GM19240 (cell line): ENCODE measurements around the gene PIAS4.
"Not testable (repeated sequence)": the region's sequence is repeated elsewhere in the genome, so short reads cannot be mapped to it uniquely, and the experiment has no call there.

Experiments used
- DNase-seq: peaks from one replicate; pipeline ENCODE4 v3.0.0; 2011; ENCODE audit warnings: low spot score; ENCODE audit not compliant: insufficient read length

The PIAS4 gene, protein sequence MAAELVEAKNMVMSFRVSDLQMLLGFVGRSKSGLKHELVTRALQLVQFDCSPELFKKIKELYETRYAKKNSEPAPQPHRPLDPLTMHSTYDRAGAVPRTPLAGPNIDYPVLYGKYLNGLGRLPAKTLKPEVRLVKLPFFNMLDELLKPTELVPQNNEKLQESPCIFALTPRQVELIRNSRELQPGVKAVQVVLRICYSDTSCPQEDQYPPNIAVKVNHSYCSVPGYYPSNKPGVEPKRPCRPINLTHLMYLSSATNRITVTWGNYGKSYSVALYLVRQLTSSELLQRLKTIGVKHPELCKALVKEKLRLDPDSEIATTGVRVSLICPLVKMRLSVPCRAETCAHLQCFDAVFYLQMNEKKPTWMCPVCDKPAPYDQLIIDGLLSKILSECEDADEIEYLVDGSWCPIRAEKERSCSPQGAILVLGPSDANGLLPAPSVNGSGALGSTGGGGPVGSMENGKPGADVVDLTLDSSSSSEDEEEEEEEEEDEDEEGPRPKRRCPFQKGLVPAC

DNA sequence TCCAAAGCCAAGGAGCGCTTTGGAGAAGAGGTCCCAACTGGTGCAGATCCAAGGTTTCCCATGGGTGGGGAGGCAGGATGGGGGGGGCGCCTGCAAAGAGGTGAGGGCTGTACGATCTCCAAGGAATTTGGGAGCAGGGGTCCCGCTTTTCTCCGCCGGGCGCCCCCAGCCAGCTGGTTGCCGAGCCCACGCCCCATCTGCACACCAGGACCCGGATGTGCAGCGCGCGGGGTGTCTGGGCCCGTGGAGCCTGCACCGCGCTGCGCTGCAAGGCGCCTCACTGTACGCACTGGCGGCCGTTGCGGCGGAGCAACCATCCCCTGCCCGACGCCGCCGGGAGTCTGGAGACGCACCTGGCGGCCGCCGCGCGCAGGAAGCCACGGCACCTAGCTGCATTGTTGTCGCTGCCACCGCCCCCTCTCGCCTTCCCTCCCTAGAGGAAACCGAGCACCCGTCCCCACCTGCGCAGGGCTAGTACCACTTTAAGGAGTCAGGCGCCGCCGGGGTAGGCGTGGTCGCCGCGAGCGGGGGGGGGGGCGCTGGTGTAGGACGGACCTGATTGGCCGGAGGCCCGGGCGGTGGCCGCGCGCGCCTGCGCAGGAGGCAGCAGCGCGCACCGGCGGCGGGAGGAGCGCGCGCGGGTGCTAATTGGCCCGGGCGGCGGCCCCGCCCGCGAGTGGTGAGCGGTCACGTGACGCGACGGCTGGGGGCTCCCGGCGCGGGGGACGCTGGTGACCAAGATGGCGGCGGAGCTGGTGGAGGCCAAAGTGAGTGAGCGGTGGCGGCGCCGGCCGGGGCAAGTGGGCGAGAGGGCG lies at the start of gene PIAS4:
TSS of gene PIAS4 (plus strand) at position 716 of the 815 bp plus-strand sequence. CDS start at position 741, 25 bp downstream.
- DNase-seq, result peak; percentile 99

DNA sequence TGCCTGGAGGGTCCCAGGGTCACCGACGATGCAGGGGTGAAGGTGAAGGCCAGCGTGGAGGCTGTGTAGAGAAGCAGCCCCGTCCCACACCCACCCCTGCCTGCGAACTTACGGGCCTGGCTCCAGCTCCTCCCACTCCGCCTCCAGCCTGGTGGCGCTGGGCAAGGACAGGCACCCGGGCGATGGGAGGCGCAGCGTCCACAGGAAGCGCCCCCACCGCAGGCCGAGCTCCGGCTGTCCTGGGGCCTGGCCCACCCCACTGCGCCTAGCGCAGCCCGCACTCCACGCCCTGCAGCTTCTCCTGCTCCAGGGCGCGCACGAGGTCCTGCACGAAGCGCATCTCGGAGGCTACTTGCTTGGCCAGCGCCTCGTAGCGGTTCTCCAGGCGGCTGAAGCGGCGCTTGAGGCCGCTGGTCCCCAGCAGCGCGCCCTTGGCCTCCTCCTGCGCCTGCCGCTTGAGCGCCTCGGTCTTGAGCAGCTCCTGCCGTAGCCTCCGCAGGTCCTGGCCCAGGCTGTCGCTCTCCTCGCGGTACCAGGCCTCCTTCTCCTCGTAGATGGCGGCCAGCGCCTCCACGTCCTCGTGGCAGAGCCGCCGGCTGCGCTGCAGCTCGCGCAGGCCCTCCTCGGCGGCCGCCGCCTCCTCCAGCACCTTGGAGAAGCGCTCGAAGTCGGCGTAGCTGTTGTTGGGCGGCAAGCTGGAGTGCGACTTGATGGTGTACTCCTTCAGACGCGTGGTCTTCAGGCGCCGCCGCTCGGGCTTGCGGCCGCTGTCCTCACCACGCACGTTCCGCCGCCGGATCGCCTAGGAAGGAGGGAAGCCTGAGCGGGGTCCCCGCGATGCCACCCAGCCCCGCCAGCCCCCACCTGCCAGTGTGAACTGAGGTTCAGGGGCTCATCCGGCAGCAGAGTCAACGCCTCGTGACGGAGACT lies 48.4 kb upstream of the PIAS4 start:
- DNase-seq, result no peak

DNA sequence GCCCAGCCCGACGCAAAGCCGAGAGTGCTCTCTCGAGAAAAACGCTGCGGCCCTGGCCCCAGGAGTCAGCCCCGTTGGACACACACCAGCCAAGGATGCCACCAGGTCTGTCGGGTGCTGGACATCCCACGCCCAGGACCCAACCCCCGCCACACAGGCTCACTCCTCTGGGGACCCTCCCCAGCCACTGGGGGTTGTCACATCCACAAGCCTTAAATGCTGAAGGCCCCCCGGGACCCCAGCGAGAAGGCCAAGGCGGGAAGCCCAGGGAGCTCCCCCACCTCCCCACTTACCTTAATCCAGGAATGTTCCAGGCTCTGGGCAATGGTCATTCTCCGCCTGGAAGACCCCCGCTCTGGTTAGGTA lies 47.8 kb upstream of the PIAS4 start:
- no peak for DNase-seq

DNA sequence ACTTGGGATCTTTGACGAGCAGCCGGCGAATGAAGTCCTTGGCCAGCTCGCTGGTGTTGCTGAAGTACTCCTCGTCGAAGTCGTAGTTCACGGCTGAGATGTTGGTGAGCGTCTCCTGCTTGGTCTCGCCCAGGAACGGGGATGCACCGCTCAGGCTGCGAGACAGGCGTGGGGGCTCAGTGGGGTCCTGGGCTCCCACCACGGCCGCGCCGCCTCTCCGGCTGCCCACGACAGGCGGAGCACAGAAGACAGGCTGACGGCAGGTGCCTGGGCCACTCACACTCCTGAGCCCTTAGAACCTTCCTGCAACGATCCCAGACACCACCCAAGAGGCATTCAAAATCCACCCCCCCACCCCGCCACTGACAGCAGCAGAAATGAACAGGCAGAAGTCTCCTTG lies 46.5 kb upstream of the PIAS4 start:
- no peak for DNase-seq

DNA sequence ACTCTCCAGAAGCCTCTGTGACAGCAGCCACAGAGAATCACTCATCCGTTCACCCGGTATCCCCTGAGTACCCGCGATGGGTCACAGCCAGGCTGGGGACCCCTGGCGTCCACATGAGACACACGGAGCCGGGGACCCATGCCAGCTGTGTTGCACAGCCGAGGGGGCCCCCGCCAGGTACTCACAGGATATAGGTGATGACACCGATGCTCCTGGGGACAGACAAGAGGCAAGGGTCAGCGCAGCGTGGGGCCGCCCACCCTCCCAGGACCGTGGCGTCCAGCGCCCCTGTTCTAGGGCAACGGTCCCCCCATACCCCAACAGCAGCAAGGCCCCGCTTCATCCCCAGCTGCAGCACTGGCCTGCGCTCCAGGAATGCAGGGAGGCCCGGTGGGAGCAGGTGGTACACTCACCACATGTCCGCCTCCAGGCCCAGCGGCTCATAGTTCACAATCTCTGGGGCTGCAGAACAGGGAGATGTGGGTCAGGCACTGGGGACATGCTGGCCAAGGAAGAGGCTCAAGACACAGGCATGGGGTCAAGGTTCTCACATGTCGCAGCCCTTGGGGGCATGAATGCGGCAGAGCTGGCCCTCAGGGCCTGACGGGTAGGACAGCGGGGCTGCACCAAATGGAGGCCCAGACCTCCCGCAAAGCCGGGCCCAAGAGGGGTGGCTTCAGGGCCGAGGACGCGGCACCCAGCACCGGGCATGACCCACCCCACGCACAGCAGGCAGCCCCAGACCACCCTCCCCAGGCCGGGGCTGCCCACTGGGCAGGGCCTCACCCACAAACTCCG lies 43.9 kb upstream of the PIAS4 start:
- DNase-seq, result no peak

DNA sequence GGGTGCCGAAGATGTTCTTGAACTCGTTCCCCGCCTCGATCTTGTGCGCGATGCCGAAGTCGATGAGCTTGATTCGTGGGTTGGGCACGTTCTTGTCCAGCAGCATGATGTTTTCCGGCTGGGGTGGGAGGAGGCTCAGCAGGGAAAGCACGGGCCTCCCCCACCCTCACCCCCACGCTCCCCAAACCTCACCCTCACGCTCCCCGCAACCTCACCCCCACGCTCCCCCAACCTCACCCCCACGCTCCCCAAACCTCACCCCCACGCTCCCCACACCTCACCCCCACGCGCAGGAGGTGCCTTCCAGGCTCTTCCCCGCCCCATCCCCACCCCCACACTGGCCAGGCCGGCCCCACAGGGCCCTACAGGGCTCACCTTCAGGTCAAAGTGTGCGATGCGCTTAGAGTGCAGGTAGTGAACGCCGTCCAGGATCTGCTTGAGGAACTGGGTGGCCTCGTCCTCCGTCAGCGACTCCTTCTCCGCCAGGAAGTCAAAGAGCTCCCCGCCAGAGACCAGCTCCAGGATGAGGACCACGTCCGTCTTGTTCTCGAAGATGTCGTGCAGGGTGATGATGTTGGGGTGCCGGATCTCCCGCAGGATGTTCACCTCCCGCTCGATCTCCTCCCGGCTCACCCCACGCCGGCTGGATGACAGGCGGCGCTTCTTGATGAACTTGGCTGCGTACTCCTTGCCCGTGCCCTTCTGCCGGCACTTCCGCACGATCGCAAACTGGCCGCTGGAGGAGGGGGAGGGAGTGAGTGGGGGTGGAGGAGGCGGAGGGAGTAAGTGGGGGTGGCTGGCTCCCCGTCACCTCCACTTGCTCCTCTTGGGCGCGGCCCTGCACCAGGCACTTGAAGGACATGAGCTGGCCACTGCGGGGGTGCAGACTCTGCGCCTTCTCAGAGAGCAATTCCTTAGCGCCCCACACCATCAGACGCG lies 43.0 kb upstream of the PIAS4 start:
- DNase-seq, result no peak

DNA sequence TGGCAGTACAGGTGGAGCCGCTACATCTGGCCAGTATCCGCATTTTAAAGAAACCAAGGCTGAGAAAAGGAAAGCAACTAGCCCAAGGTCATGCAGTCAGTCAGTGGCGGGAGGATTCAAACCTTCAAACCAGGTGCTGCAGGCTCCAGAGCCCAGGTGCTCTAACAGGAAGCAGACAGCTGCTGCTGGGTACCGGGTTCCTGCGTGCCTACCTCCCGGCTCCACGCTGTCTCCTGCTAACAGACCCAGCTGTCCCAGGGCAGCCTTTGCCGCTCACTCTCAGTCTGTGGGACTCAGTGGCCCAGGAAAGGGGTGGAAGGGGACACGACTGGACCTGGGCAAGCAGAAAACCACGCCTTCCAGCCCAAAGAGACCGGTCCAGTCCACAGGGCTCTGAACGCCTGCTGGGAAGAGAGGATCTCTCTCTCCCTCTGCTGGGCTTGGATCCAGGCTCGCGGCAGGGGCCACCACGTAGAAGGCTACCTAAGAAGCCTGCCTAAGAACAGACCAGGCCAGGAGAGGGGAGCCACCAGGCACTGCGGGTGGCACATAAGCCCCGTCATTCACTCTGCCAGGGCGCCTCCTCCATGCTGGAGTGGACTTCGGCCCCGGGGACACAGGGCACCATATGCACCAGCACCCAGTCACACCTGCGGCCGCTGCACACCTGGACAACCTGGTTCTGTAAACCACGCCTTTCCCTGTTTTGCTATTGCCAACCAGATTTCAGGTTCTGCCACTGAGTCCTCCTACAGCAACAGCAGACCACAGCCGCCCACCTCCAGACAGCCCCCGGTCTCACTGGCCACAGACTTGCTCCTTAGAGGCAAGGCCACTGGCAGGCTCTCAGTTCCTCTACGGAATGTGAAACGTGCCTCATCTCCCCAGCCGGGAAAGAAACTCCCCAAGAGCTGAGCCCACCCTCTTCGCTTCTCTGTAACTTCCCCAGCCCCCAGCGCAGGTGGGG lies 41.2 kb upstream of the PIAS4 start:
- DNase-seq, result no peak

DNA sequence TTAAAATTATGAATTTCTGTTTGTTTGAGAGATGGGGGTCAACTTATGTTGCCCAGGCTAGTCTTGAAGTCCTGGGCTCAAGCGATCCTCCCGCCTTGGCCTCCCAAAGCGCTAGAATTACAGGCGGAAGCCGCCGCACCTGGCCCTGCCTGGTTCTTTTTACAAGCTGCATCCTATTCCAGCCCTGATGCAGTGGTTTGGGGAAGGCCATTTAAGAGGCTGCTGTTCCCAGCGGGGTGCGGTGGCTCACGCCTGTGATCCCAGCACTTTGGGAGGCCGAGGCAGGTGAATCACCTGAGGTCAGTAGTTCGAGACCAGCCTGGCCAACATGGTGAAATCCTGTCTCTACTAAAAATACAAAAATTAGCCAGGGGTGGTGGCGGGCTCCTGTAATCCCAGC lies 39.6 kb upstream of the PIAS4 start:
- not testable (repeated sequence) for DNase-seq

DNA sequence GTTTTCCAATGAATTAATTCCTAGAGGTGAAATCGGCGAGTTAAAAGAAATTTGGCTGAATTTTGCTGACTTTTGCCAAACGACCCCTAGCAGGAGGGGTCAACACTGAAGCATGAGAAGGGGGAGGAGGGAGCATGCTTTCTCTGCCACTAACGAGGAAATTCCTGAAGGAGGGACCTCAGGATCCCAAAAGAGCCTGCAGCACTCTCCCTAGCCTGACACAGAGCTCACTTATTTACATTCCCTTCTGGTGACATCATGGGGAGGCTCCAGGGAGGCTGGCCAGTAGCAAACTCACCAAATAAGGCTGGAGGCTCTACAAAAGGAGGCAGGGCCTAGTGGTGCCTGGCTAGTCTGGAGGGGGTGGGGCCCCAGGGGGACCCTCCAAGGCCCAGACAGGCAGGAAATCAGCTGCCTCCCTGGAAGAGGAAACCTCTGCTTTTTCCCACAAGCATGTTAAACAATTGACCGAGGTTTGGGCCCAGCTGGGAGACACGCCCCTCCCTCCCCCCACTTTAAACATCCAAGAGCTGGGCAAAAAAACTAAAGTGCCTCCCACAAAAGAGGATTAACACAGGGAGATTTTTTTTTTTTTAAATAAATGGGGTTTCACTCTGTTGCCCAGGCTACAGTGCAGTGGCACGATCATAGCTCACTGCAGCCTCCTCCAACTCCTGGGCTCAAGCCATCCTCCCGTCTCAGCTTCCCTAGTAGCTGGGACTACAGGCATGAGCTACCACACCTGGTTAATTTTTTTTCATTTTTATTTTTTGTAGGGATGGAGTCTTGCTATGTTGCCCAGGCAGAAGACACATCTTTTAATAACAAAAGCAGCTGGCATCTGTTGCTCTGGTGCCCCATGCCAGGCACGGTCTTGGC lies 38.7 kb upstream of the PIAS4 start:
- no peak for DNase-seq

DNA sequence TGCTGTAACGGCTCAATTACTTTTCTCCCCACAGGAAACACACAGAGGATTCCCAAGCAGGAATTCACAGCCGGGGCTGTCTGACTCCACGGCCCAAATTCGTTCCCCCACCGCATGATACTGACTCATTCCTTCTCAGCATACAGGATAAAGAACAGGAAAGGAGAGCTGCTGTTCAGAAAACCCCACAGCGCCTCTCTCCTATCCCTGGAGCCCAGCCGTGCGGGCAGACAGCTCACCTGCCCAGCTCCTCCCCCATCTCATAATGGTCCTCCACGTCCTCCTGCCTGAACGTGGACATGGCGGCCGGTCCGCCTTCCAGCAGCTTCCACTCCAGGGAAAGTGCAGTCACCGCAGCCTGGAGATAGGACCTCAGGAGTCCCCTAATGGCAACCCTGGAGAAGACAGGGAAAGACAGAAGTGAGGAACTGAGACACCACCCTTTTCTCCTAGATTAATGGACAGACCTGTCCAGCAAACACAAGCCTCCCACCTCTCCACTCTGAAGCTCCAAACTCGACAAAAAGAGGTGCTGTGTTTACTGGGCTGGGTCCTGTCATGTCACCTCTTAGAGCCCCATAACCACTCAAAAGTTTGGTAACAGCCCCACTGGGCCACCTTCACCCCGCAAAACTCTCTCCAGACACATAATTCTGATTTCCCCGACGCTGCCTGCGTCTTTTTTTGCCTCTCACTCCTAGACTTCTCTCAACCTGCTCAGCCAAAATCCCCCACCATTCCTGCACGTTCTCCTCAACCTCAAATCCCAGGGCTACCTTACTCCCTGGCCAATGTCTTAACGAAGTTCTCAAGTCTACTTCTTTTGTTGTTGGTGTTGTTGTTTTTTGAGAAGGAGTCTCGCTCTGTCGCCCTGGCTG lies 37.9 kb upstream of the PIAS4 start:
- DNase-seq, result no peak

DNA sequence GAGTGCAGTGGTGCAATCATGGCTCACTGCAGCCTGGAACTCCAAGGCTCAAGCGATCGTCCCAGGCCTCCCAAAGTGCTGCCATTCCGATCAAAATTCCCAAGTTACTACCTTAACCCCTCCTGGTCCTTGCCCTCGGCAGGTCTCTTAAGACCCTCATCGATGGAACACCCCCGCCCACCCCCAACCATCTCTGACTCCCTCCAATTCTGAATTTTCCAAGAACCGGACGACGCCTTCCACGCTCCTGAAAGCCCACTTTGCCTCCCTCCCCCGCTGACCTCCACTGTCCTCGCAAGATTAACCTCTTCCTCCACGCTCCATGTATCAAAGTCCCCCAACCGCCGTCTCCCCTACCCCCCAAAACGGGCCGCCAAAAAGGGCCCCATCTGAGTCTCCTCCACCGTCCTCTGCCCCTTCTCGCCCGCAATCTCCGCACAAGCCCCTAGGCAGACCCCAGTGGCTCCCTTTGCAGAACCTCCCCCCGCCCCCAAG lies 37.2 kb upstream of the PIAS4 start:
- DNase-seq, result no peak

DNA sequence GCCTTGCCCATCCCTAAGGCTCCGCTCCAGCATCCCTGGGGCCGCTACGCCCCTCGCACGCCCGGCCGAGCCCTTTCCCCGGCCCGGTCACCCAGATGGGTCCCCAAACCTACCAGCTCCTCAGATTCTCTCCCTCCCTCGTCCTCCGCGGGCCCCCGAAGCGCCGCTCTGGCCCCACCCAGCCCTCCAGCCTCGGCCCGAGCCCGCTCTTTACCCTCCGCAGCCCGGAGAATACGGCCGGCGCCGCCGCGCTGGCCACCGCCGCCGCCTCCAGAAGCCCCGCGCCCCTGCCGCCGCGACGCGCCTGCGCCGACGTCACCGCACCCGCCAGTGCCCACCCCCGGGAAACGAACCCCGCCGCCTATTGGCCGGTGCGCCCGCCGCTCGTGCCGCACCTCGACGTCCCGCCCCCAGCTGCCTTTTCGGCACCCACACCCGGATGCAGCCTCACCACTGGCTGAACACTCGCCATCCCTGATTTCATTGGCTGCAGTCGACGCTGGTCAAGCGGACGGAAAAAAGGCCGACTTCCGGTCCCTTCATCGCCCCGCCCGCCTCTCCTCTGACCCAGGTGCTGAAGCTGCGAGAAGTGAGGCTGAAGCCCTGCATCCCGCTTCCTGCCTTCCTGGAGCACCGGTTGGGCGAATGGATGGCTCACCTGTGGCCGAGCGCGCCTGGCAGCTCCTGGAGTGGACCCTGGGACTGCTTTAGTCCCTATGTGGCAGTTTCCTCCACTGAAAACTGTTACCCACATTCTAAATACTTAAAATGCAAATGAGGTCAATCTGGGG lies 36.5 kb upstream of the PIAS4 start, which contains the start of gene DAPK3:
TSS of gene DAPK3 (minus strand) at position 292 of the 791 bp plus-strand sequence. CDS start 1,364 bp downstream, outside the sequence.
- DNase-seq, result peak; percentile 98

DNA sequence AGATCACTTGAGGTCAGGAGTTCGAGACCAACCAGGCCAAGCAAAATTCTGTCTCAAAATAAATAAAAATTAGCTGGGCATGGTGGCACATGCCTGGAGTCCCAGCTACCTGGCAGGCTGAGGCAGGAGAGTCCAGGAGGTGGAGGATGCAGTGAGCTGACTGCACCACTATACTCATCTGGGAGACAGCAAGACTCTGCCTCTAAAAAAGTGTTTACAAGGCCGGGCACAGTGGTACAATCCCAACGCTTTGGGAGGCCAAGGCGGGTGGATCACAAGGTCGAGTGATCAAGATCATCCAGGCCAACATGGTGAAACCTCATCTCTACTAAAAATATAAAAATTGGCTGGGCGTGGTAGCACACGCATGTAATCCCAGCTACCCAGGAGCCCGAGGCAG lies 32.4 kb upstream of the PIAS4 start:
- no peak for DNase-seq

DNA sequence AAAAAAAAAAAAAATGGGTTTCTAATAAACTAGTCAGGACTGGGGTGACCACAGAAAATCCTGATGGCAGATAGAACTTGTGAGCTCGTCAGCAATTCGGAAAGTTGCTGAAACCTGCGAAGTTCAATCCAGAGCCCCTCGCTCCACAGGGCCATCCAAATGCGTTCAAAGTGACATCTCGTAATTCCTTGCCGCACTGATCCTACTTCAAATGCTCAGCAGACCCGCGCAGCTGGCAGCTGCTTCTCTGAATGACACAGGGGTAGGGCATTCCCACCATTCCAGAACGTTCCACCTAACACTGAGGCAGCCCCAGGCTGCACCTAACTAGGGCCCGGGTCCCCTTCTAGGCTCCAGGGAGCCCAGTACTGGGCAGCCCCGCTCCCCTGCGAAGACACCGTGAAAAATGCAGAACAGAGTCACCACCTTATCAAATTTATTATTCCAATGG lies 31.9 kb upstream of the PIAS4 start:
- no peak for DNase-seq
